Measurements from ENCODE around the gene COL9A3. TPM values are rescaled to one million over a fixed set of nuclear protein-coding genes. Genes with fewer than 3 reads are reported as not detected.

COL9A3 gene
- total RNA-seq, 1 experiment from 2014 or later, result 150 TPM

DNA sequence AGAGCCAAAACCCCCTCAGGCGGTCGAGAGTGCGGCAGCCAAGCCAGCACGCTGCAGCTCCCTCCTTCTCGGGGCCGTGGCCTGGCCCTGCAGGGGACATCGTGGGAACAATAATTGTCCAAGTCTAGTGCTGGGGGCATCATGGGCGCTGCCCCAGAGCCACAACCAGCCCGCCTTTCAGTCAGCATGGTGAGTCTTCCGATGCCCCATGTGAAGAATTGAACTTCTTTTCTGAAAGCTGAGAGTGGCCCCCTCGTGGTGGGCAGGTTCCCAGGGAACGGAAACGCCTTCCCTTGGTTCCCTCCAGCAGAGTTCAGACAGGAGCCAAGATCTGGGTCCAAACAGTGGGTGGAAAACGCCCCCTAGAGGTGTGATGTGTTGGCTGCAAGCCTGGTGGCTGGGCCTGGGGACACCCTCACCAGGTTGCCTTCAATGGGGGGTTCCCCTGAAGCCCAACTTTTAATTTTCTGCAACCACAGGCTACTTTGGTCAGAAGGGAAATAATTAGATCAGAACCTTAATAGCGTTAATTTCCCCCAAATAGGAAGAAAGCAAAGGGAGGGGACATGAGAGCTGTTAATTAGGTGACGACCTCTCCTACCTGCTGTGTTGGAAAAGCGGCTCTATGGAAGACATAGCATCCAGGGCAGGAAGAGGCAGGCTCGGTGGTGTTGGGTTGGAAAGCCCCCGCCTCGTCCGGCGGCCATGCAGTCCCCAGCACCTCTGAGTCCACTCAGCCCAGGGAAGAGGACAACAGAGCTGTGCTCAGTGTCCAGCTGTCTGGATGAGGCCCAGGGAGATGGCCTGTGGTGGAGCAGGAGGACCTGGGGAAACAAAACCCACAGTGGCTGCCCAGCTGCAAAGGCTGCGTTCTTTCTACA, 25.3 kb upstream of the COL9A3 start:
- no peak overlapping the region for H3K18ac ChIP-seq (ENCODE audit: insufficient read length, low read depth, low read length)
- no peaks in the 10 kb centered on the region for H3K9me3 ChIP-seq (ENCODE audit: control insufficient read depth, low read depth, low read length)
- H2BK5ac ChIP-seq (ENCODE audit: insufficient read length, low read length), result no peak overlapping the region
- no peak overlapping the region for H3K4ac ChIP-seq (ENCODE audit: low read depth, low read length)
- no peak overlapping the region for H3K27ac ChIP-seq (ENCODE audit: insufficient read length, low read depth, low read length)
- Mint-ChIP-seq H3K4me3 (peak overlapping the region; percentile 42 to 61; a peak in 4 of 5 replicates), H3K27me3 (ENCODE audit: low read depth) (peaks cover 42% of the 10 kb centered on the region), H3K9me3 (no peaks in the 10 kb centered on the region; a peak in 1 of 5 replicates), H3K36me3 (ENCODE audit: insufficient read depth in 1 of 3, low read depth in 3 of 3) (no peaks in the 10 kb centered on the region; a peak in 1 of 7 replicates), H3K4me1 (peaks cover 8 to 20% of the 10 kb centered on the region in 2 experiments), H3K27ac (no peak overlapping the region)
- H3K14ac ChIP-seq (ENCODE audit: insufficient read depth, low read length), result no peak overlapping the region
- H2BK20ac ChIP-seq (ENCODE audit: low read depth, low read length, poor library complexity, severe bottlenecking), result no peak overlapping the region
- H4K5ac ChIP-seq (ENCODE audit: insufficient read length, low read depth, low read length), result no peak overlapping the region
- no peaks in the 10 kb centered on the region for H3K4me1 ChIP-seq (ENCODE audit: insufficient read depth, low read length)
- H2AK5ac ChIP-seq (ENCODE audit: insufficient read length, low read length), result no peak overlapping the region
- H3K4me2 ChIP-seq (ENCODE audit: insufficient read depth, insufficient read length, low read length), result peak overlapping the region; percentile 30
- no peaks in the 10 kb centered on the region for H3K23me2 ChIP-seq (ENCODE audit: insufficient read length, low read depth, low read length, poor library complexity, severe bottlenecking)
- no peak overlapping the region for H4K91ac ChIP-seq (ENCODE audit: insufficient read length, low read depth, low read length)
- peak; percentile 100 for TF ChIP-seq CTCF (conservative IDR thresholded peaks at IDR 0.05)
- H4K20me1 ChIP-seq (ENCODE audit: control insufficient read depth, insufficient read depth, insufficient read length), result no peaks in the 10 kb centered on the region
- H3K23ac ChIP-seq (ENCODE audit: insufficient read length, low read depth, low read length), result no peak overlapping the region
- H3K9ac ChIP-seq (ENCODE audit: extremely low read depth, insufficient read length, low read length), result no peak overlapping the region
- no peak overlapping the region for H2BK120ac ChIP-seq (ENCODE audit: low read depth, low read length, poor library complexity, severe bottlenecking)
- no peak overlapping the region for H3K56ac ChIP-seq (ENCODE audit: insufficient read length, low read depth, low read length)
- no CpG with 5 or more reads among the region's 23 CpGs for WGBS (ENCODE audit: extremely low coverage, insufficient read length, low lambda C conversion rate)
- H2AFZ ChIP-seq (ENCODE audit: low read length), result no peak overlapping the region
- peak; percentile 92 for DNase-seq
- no peaks in the 10 kb centered on the region for H3K79me2 ChIP-seq (ENCODE audit: insufficient read depth, low read length)
- H2BK12ac ChIP-seq (ENCODE audit: insufficient read length, low read depth, low read length), result no peak overlapping the region
- H4K8ac ChIP-seq (replicated peaks; ENCODE audit: insufficient read length, low read depth, low read length), result no peak overlapping the region
- H3K27me3 ChIP-seq (ENCODE audit: insufficient read depth, low read length), result no peaks in the 10 kb centered on the region
- no peak overlapping the region for H3T11ph ChIP-seq (ENCODE audit: low read length)
- H2BK15ac ChIP-seq (ENCODE audit: low read depth, low read length), result no peak overlapping the region
- H3K79me1 ChIP-seq (ENCODE audit: insufficient read depth, low read depth, low read length, poor library complexity, severe bottlenecking), result no peaks in the 10 kb centered on the region

Data from H9 (cell line).